BE2C (cell line): ENCODE results near the gene GRB7.

ENCODE experiments used
- DNase-seq: peaks from one replicate; pipeline ENCODE4 v3.0.0-alpha.2; 2020
- H3K27me3 ChIP-seq: fragments of 250-450 bp; sonication (Bioruptor Pico); 2 replicates; pipeline ENCODE4 v1.5.1; 2020; ENCODE audit warnings: mild to moderate bottlenecking
- H3K36me3 ChIP-seq: fragments of 250-450 bp; sonication (Bioruptor Pico); 2 replicates; pipeline ENCODE4 v1.5.1; 2020; ENCODE audit warnings: mild to moderate bottlenecking
- H3K4me1 ChIP-seq: fragments of 250-450 bp; sonication (Bioruptor Pico); 2 replicates; pipeline ENCODE4 v1.5.1; 2020
- H3K4me3 ChIP-seq: 2 replicates; pipeline ENCODE4 v1.5.1; 2011; ENCODE audit warnings: low read depth, low read length
- H3K9me3 ChIP-seq: fragments of 250-450 bp; sonication (Bioruptor Pico); 2 replicates; pipeline ENCODE4 v1.5.1; 2020
- TF ChIP-seq, protein P1 (sequence below): IDR thresholded peaks from 2 replicates; pipeline ENCODE4 v1.5.1; 2012; ENCODE audit warnings: mild to moderate bottlenecking, low read depth, low read length

The GRB7 gene

DNA sequence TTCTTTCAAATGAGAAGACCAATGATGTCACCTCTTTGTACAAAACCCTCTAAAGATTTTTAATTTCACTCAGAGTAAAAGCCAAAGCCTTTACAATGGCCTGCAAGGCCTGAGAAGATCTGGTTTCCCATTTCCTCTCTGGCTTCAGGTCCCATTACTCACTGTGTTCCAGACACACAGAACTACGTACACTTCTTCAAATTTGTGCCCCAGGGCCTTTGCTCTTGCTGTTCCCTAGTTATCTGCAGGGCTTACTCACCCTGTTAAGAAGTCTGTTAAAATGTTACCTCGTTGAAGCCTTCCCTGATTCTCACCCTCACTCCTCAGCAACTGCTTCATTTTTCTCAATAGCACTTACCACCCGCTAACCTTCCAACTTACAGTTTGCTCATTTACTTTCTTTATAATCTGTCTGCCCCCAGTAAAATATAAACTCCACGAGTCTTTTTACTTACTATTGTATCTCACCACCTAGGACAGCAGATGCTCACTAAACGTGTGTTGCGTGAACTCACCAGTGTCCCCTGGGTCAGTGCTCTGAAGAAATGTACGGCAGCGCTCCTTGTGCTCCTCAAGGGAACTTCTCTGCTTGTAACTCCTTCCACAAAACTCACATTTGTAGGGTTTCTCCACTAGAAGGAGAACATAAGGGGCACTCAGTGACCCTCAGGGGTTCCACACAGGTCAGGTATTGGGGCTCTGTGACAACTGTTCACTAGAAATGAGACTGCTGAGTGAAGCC, 50.2 kb downstream of the GRB7 start:
- no peak for DNase-seq
- Histone ChIP-seq H3K9me3 (no peaks in the 10 kb centered on the region), H3K36me3 (no peaks in the 10 kb centered on the region), H3K27me3 (peaks cover 37% of the 10 kb centered on the region), H3K4me3 (no peak overlapping the region), H3K4me1 (no peaks in the 10 kb centered on the region)
- TF ChIP-seq, protein P1, sequence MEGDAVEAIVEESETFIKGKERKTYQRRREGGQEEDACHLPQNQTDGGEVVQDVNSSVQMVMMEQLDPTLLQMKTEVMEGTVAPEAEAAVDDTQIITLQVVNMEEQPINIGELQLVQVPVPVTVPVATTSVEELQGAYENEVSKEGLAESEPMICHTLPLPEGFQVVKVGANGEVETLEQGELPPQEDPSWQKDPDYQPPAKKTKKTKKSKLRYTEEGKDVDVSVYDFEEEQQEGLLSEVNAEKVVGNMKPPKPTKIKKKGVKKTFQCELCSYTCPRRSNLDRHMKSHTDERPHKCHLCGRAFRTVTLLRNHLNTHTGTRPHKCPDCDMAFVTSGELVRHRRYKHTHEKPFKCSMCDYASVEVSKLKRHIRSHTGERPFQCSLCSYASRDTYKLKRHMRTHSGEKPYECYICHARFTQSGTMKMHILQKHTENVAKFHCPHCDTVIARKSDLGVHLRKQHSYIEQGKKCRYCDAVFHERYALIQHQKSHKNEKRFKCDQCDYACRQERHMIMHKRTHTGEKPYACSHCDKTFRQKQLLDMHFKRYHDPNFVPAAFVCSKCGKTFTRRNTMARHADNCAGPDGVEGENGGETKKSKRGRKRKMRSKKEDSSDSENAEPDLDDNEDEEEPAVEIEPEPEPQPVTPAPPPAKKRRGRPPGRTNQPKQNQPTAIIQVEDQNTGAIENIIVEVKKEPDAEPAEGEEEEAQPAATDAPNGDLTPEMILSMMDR = no peak

GRCh38 chr17:39791111-39791992, 53.6 kb downstream of the GRB7 start:
- no peaks in the 10 kb centered on the region for H3K4me1 ChIP-seq
- H3K9me3 ChIP-seq = no peaks in the 10 kb centered on the region
- TF ChIP-seq, protein P1 = no peak
- no peak for DNase-seq
- H3K27me3 ChIP-seq = peaks cover 34% of the 10 kb centered on the region
- no peak overlapping the region for H3K4me3 ChIP-seq
- H3K36me3 ChIP-seq = no peaks in the 10 kb centered on the region

DNA sequence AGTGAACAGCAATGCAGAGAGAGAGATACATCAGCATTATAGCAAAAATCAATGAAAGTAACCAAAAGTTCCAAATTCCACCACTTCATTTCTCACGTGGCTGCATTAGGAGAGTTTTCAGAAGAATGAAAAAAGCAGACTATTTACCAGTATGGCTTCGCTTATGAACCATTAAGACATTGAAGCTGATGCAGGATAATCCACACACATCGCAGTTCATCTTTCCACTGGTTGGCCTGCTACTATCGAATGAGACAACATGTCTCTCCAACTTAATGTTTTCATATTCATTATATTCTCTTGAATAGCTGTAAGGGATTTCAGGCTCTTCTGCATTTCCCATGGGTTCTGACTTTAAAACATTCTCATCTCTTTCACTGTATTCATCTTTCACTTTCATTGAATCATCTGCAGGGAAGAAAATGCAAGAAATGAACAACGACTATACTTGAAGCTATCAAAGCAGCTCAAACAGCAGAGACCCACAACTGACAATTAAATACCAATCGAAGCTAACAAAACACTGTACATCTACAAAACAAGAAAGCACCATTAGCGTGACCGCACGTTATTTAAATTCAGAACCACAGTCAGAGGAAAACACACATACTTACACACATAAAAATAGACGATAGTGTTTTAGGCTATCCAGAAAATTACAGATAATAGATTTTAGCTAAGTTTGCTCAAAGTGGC, 54.9 kb downstream of the GRB7 start:
- no peak for DNase-seq
- no peaks in the 10 kb centered on the region for H3K4me1 ChIP-seq
- TF ChIP-seq, protein P1 = no peak
- no peak overlapping the region for H3K4me3 ChIP-seq
- H3K9me3 ChIP-seq = no peaks in the 10 kb centered on the region
- H3K27me3 ChIP-seq = peaks cover 29% of the 10 kb centered on the region
- no peaks in the 10 kb centered on the region for H3K36me3 ChIP-seq

DNA sequence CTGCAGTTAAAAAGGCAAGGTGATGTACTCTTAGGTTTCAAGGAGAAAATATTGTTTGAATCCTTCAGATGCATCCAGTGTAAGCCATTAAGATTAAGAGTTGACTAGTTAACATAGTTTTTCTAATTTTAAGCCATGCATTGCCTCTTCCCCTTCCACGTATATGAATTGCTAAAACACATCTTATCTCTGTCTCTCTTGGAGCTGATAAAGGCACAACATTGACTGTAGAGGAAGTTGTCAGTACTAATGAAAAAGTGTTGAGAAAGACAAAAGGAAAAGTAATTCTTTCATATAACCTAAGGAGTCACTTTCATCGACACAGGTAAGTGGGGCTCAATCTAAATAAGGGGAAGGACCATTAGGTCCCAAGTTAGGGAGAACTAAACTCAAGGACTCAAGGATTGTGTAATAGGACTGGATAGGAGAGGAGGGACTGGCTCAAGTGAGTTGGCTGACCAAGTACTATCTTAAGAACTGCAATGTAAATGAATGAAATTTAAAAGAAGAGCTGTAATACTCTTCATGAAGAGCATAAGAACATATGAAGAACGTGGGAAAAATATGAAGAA, 55.6 kb downstream of the GRB7 start:
- Histone ChIP-seq H3K4me1 (no peaks in the 10 kb centered on the region), H3K36me3 (no peaks in the 10 kb centered on the region), H3K9me3 (no peaks in the 10 kb centered on the region), H3K27me3 (peaks cover 35% of the 10 kb centered on the region), H3K4me3 (no peak overlapping the region)
- DNase-seq = no peak
- TF ChIP-seq, protein P1 = no peak

DNA sequence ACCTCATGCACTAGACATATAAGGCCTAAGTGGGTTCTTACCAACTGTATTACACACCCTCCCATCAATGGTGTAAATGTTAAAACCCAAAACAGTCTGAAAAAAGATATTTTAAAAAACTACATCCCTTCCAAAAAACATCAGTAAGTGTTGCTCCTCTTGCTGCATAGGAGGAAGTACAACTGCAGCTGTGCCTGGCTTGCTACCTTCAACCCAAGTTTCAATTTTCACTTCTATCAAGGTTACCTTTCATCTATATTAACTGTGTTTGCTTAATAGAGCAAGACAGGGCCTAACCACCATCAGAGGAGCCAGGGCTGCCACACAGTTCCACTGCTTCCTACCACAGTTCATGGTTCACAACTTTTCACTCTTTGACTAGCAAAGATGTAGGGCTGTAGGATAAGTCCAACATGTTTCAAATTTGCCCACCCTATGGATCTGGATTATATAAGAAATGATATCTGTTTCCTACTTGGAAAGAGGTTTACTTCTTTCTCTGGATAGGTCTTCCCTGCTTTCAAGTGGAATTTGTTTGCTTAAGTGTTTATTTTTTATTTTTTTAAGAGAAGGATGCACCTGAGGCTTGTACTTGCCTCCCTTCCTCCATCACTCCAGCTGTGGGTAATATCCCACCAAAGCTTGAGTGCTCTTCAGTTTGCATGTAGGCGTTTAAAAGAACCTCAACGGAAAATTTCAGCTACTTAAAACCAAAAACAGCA, 56.7 kb downstream of the GRB7 start:
- peaks cover 40% of the 10 kb centered on the region for H3K27me3 ChIP-seq
- no peaks in the 10 kb centered on the region for H3K4me1 ChIP-seq
- H3K4me3 ChIP-seq = no peak overlapping the region
- no peaks in the 10 kb centered on the region for H3K36me3 ChIP-seq
- no peaks in the 10 kb centered on the region for H3K9me3 ChIP-seq
- TF ChIP-seq, protein P1 = no peak
- DNase-seq = no peak
